K562 (cell line): ENCODE measurements around the gene SPDYE6. TPM values are rescaled to one million over a fixed set of nuclear protein-coding genes. Genes with fewer than 3 reads are reported as not detected.
A peak's percentile ranks its signal among the peaks of the same experiment; 100 is the strongest.

ENCODE experiments used
- ATF2 ChIP-seq: sonication (generic); formaldehyde crosslinking; IDR thresholded peaks from 2 replicates; pipeline ENCODE4 v1.8.1; 2022; ENCODE audit warnings: missing genetic modification reagents
- EHMT2 ChIP-seq: fragments of 450-650 bp; IDR thresholded peaks from 2 replicates; pipeline ENCODE4 v1.6.1; 2018; ENCODE audit warnings: antibody characterized with exemption
- ESRRB ChIP-seq: fragments of 250-450 bp; sonication (Bioruptor Pico); IDR thresholded peaks from 2 replicates; pipeline ENCODE4 v1.5.0; 2020; ENCODE audit warnings: mild to moderate bottlenecking, moderate library complexity, borderline replicate concordance
- FOXJ2 ChIP-seq: fragments of 200-800 bp; sonication (Bioruptor generic); IDR thresholded peaks from 2 replicates; pipeline ENCODE4 v1.6.1; 2016; ENCODE audit warnings: missing genetic modification characterization, missing compliant biosample characterization
- GATAD2B ChIP-seq: fragments of 450-650 bp; IDR thresholded peaks from 2 replicates; pipeline ENCODE4 v1.6.1; 2017; ENCODE audit warnings: mild to moderate bottlenecking, borderline replicate concordance
- HOMEZ ChIP-seq: fragments of 250-450 bp; sonication (Bioruptor Pico); IDR thresholded peaks from 2 replicates; pipeline ENCODE4 v1.4.0; 2020; ENCODE audit warnings: mild to moderate bottlenecking, moderate library complexity
- LCOR ChIP-seq: sonication (generic); formaldehyde crosslinking; IDR thresholded peaks from 2 replicates; pipeline ENCODE4 v1.8.0; 2022; ENCODE audit warnings: mild to moderate bottlenecking, missing genetic modification reagents
- NR1H2 ChIP-seq: sonication (generic); formaldehyde crosslinking; IDR thresholded peaks from 2 replicates; pipeline ENCODE4 v1.4.0; 2020; ENCODE audit warnings: mild to moderate bottlenecking, missing genetic modification reagents
- NR2C2 ChIP-seq, 2 experiments: fragments of 200-800 bp in 1 of 2; sonication (Bioruptor generic) in 1 of 2; sonication (generic) in 1 of 2; formaldehyde crosslinking in 1 of 2; IDR thresholded peaks; 2 replicates each; pipeline versions ENCODE4 v1.6.1 to v1.8.0; 2016 to 2022; ENCODE audit warnings: mild to moderate bottlenecking in 1 of 2, missing compliant biosample characterization in 1 of 2, missing genetic modification characterization in 1 of 2, missing genetic modification reagents in 1 of 2
- RFX7 ChIP-seq: fragments of 250-450 bp; sonication (Bioruptor Pico); IDR thresholded peaks from 2 replicates; pipeline ENCODE4 v1.5.1; 2021; ENCODE audit warnings: mild to moderate bottlenecking
- SP2 ChIP-seq: IDR thresholded peaks from 2 replicates; pipeline ENCODE4 v1.6.1; 2011; ENCODE audit warnings: mild to moderate bottlenecking, low read depth, low read length, moderate library complexity; ENCODE audit not compliant: poor library complexity, severe bottlenecking; ENCODE audit errors: extremely low read depth
- THRAP3 ChIP-seq: fragments of 450-650 bp; IDR thresholded peaks from 2 replicates; pipeline ENCODE4 v1.6.1; 2016; ENCODE audit warnings: mild to moderate bottlenecking, inconsistent platforms, borderline replicate concordance
- ZBTB5 ChIP-seq: fragments of 450-650 bp; IDR thresholded peaks from 2 replicates; pipeline ENCODE4 v1.6.1; 2017; ENCODE audit warnings: antibody characterized with exemption
- ZNF175 ChIP-seq: fragments of 200-800 bp; sonication (Bioruptor generic); IDR thresholded peaks from 2 replicates; pipeline ENCODE4 v1.6.1; 2016; ENCODE audit warnings: low read depth, mild to moderate bottlenecking, missing genetic modification characterization, missing compliant biosample characterization
- ZNF57 ChIP-seq: fragments of 450-650 bp; formaldehyde crosslinking; IDR thresholded peaks from 2 replicates; pipeline ENCODE4 v1.4.0; 2020; ENCODE audit warnings: mild to moderate bottlenecking, moderate library complexity
- ZNF740 ChIP-seq, 3 experiments: fragments of 200-800 bp in 1 of 3; sonication (Bioruptor generic) in 1 of 3; sonication (generic) in 1 of 3; formaldehyde crosslinking in 1 of 3; IDR thresholded peaks; 2 replicates each; pipeline versions ENCODE4 v1.6.1 to v1.8.0; 2016 to 2022; ENCODE audit warnings: mild to moderate bottlenecking in 2 of 3, missing compliant biosample characterization in 2 of 3, missing genetic modification characterization in 2 of 3, missing genetic modification reagents in 1 of 3
- polyA plus RNA-seq, 8 experiments: library from polyadenylated mRNA; depleted of rRNA in 4 of 8; stranded (reverse) in 5 of 8; unstranded in 3 of 8; fragments of >200 nt; fragmentation: Nextera tagmentation in 2 of 8; fragmentation: Illumina TruSeq in 1 of 8; extraction: Ambion mirVana in 2 of 8; extraction: Trizol in 1 of 8; gene quantifications; 2 replicates each; pipeline versions ENCODE4 v1.2.1 to v1.2.3, GENCODE V29; 2011 to 2014; ENCODE audit warnings: inconsistent platforms in 1 of 8, missing spikeins in 1 of 8
- total RNA-seq, 7 experiments: library from RNA; depleted of rRNA in 6 of 7; stranded (reverse); fragments of >200 nt in 6 of 7; fragmentation: Illumina TruSeq in 2 of 7; extraction: Trizol in 2 of 7; gene quantifications; 2 replicates each; pipeline versions ENCODE4 v1.2.1 to v1.2.3, GENCODE V29; 2011 to 2021; ENCODE audit warnings: low replicate concordance in 1 of 7
- TF ChIP-seq, protein P1 (sequence below): fragments of 150-350 bp; conservative IDR thresholded peaks from 2 replicates; pipeline ENCODE4 v1.6.1; 2014; ENCODE audit warnings: low read length

SPDYE6 gene
- total and polyA plus RNA-seq, 9 of the 15 experiments (the other 6 are each of a cell fraction or from before 2014, with no cell fraction given) = 0.24 to 0.35 TPM; not detected in 7

DNA sequence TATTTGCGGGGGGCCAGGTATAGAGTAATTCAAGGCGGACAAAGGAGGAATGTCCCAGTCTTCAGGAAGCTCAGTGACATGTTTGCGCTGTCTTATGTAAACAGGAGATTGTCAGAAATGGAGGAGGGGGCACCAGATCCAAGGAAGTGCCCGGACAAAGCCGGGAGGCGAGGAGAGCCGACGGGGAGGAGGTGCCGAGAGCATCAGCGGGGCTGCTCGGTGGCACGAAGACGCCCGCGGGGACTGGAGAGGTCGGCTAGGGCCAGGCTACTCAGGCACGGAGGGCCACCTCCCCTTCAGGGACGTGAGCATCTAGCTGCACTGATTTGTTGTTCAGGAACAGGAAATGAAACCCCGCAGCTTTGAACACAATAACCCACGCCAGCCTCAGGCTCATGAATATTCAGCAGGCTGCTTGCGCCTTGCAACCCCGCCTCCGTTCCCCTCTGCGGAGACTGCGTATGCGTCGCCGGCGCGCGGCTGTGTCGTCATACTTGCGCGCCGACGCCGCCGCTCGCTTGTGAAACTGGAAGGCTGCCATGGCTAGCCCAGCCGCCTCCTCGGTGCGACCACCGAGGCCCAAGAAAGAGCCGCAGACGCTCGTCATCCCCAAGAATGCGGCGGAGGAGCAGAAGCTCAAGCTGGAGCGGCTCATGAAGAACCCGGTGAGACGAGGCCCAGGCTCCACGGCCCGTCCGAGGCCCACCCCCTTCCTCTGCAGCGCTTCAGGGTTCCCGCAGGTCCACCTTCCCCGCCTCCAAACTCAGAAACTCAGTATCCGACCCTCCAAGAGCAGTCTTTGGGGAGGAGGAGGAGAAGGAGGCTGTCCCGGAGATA lies 39.8 kb upstream of the SPDYE6 start, which contains the start of gene PRKRIP1 (continued):
- TF ChIP-seq HOMEZ (CRISPR knock-in tag) (no peak), FOXJ2 (no peak), LCOR (CRISPR knock-in tag) (no peak; the same call in 1 of the 2 replicates), NR2C2 (CRISPR knock-in tag; IDR thresholded peaks at IDR 0.05) (no peak), NR2C2 (tag; IDR thresholded peaks at IDR 0.05) (peak; percentile 23; the same call in 1 of the 2 replicates), EHMT2 (no peak), ZNF740 (CRISPR knock-in tag; IDR thresholded peaks at IDR 0.05) (no peak), ZNF740 (tag; IDR thresholded peaks at IDR 0.05) (no peak), ZNF175 (CRISPR knock-in tag) (no peak), ATF2 (CRISPR knock-in tag) (no peak), ZBTB5 (no peak), THRAP3 (no peak), SP2 (no peak), GATAD2B (no peak), NR1H2 (CRISPR knock-in tag) (no peak), ESRRB (CRISPR knock-in tag) (no peak), RFX7 (CRISPR knock-in tag) (no peak), ZNF57 (CRISPR knock-in tag) (no peak)
- TF ChIP-seq, protein P1, sequence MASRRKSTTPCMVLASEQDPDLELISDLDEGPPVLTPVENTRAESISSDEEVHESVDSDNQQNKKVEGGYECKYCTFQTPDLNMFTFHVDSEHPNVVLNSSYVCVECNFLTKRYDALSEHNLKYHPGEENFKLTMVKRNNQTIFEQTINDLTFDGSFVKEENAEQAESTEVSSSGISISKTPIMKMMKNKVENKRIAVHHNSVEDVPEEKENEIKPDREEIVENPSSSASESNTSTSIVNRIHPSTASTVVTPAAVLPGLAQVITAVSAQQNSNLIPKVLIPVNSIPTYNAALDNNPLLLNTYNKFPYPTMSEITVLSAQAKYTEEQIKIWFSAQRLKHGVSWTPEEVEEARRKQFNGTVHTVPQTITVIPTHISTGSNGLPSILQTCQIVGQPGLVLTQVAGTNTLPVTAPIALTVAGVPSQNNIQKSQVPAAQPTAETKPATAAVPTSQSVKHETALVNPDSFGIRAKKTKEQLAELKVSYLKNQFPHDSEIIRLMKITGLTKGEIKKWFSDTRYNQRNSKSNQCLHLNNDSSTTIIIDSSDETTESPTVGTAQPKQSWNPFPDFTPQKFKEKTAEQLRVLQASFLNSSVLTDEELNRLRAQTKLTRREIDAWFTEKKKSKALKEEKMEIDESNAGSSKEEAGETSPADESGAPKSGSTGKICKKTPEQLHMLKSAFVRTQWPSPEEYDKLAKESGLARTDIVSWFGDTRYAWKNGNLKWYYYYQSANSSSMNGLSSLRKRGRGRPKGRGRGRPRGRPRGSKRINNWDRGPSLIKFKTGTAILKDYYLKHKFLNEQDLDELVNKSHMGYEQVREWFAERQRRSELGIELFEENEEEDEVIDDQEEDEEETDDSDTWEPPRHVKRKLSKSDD = peak; percentile 87; the same call in 1 of the 2 replicates
